Activated naive CD4-positive, alpha-beta T cell treated with anti-CD3 and anti-CD28 coated beads for 36 hours (primary cell): Measurements from ENCODE around the gene PYGL. TPM values are rescaled to one million over a fixed set of nuclear protein-coding genes. Genes with fewer than 3 reads are reported as not detected.
"Not testable (repeated sequence)": the region's sequence is repeated elsewhere in the genome, so short reads cannot be mapped to it uniquely, and the experiment has no call there.

Source experiments
- CTCF ChIA-PET: fragments of 350-600 bp; sonication (Branson Sonifier 250); formaldehyde crosslinking; loops from one replicate; lab custom pipeline; 2021; ENCODE audit warnings: antibody characterized with exemption; lab: Charles Lee
- DNase-seq: peaks from one replicate; pipeline ENCODE4 v3.0.0-alpha.2; 2020
- H3K27ac Mint-ChIP-seq: one replicate; pipeline ENCODE4 v1.8.0; 2021; ENCODE audit warnings: mild to moderate bottlenecking, mixed read lengths
- H3K27me3 Mint-ChIP-seq: one replicate; pipeline ENCODE4 v1.8.0; 2021; ENCODE audit warnings: low read depth, mixed read lengths
- H3K36me3 Mint-ChIP-seq: one replicate; pipeline ENCODE4 v1.8.0; 2021; ENCODE audit warnings: low read depth, mixed read lengths
- H3K4me1 Mint-ChIP-seq: one replicate; pipeline ENCODE4 v1.8.0; 2021; ENCODE audit warnings: low read depth, mixed read lengths
- H3K4me3 Mint-ChIP-seq: one replicate; pipeline ENCODE4 v1.8.0; 2021; ENCODE audit warnings: mild to moderate bottlenecking, moderate library complexity, mixed read lengths
- H3K9me3 Mint-ChIP-seq: one replicate; pipeline ENCODE4 v1.8.0; 2021; ENCODE audit warnings: mixed read lengths
- intact Hi-C: fragments of 100-400 bp; cut with micrococcal nuclease; formaldehyde crosslinking; loops from one replicate; pipeline ENCODE4 v1.15.1; 2023
- total RNA-seq, 2 experiments: library from RNA; stranded (reverse); gene quantifications; one replicate each; pipeline ENCODE4 v1.2.3, GENCODE V29; 2021

PYGL gene
- total RNA-seq, 2 experiments from 2014 or later, result 0.37 to 0.38 TPM

- no peak overlapping the region for H3K27ac Mint-ChIP-seq
- peaks cover 6% of the 10 kb centered on the region for H3K27me3 Mint-ChIP-seq
- no peaks in the 10 kb centered on the region for H3K36me3 Mint-ChIP-seq
- no peaks in the 10 kb centered on the region for H3K9me3 Mint-ChIP-seq
- intact Hi-C loops, result no loop called here
- no peak overlapping the region for H3K4me3 Mint-ChIP-seq
- DNase-seq, result no peak
- CTCF ChIA-PET, result no interaction called here
- peaks cover 2% of the 10 kb centered on the region for H3K4me1 Mint-ChIP-seq
Measured at GRCh38 chr14:50932592-50933495, 11.4 kb downstream of the PYGL start.

- Mint-ChIP-seq H3K4me1 (peaks cover 2% of the 10 kb centered on the region), H3K36me3 (no peaks in the 10 kb centered on the region), H3K27me3 (peaks cover 3% of the 10 kb centered on the region), H3K4me3 (no peak overlapping the region), H3K27ac (no peak overlapping the region), H3K9me3 (no peaks in the 10 kb centered on the region)
- no peak for DNase-seq
- intact Hi-C loops, result no loop called here
- CTCF ChIA-PET, result no interaction called here
Measured at GRCh38 chr14:50932156-50932555, 12.1 kb downstream of the PYGL start.

GRCh38 chr14:50931559-50931958, 12.7 kb downstream of the PYGL start:
- Mint-ChIP-seq H3K27me3 (peaks cover 3% of the 10 kb centered on the region), H3K4me3 (no peak overlapping the region), H3K9me3 (no peaks in the 10 kb centered on the region), H3K36me3 (no peaks in the 10 kb centered on the region), H3K27ac (no peak overlapping the region), H3K4me1 (no peaks in the 10 kb centered on the region)
- no peak for DNase-seq
- CTCF ChIA-PET, result no interaction called here
- intact Hi-C loops, result no loop called here

GRCh38 chr14:50929506-50929905, 14.8 kb downstream of the PYGL start:
- Mint-ChIP-seq H3K27ac (no peak overlapping the region), H3K4me1 (no peaks in the 10 kb centered on the region), H3K27me3 (peaks cover 3% of the 10 kb centered on the region), H3K4me3 (no peak overlapping the region), H3K9me3 (no peaks in the 10 kb centered on the region), H3K36me3 (no peaks in the 10 kb centered on the region)
- CTCF ChIA-PET, result no interaction called here
- intact Hi-C loops, result no loop called here
- no peak for DNase-seq

- H3K9me3 Mint-ChIP-seq, result no peaks in the 10 kb centered on the region
- H3K4me1 Mint-ChIP-seq, result no peaks in the 10 kb centered on the region
- intact Hi-C loops, result no loop called here
- no peak for DNase-seq
- H3K36me3 Mint-ChIP-seq, result no peaks in the 10 kb centered on the region
- no peak overlapping the region for H3K4me3 Mint-ChIP-seq
- CTCF ChIA-PET, result interaction anchor here (0.6 kb wide), 1 partner anchor 163 kb away, joined by 3 read pairs; no protein-coding TSS in a partner anchor
- no peak overlapping the region for H3K27ac Mint-ChIP-seq
- H3K27me3 Mint-ChIP-seq, result peaks cover 3% of the 10 kb centered on the region
Measured at GRCh38 chr14:50928002-50928635, 16.2 kb downstream of the PYGL start.

GRCh38 chr14:50926851-50927386, 17.4 kb downstream of the PYGL start:
- Mint-ChIP-seq H3K27me3 (no peaks in the 10 kb centered on the region), H3K4me1 (no peaks in the 10 kb centered on the region), H3K27ac (no peak overlapping the region), H3K4me3 (no peak overlapping the region), H3K36me3 (no peaks in the 10 kb centered on the region), H3K9me3 (no peaks in the 10 kb centered on the region)
- no peak for DNase-seq
- intact Hi-C loops, result no loop called here
- CTCF ChIA-PET, result interaction anchor here (0.6 kb wide), 1 partner anchor 505 kb away, joined by 3 read pairs; no protein-coding TSS in a partner anchor

- no peak overlapping the region for H3K4me3 Mint-ChIP-seq
- H3K27ac Mint-ChIP-seq, result no peak overlapping the region
- no peak for DNase-seq
- no peaks in the 10 kb centered on the region for H3K27me3 Mint-ChIP-seq
- CTCF ChIA-PET, result interaction anchor here (0.6 kb wide), 1 partner anchor 356 kb away, joined by 4 read pairs; no protein-coding TSS in a partner anchor
- intact Hi-C loops, result no loop called here
- H3K9me3 Mint-ChIP-seq, result no peaks in the 10 kb centered on the region
- H3K36me3 Mint-ChIP-seq, result no peaks in the 10 kb centered on the region
- H3K4me1 Mint-ChIP-seq, result no peaks in the 10 kb centered on the region
Measured at GRCh38 chr14:50924843-50925242, 19.4 kb downstream of the PYGL start.

- Mint-ChIP-seq H3K4me1 (no peaks in the 10 kb centered on the region), H3K27ac (no peak overlapping the region), H3K9me3 (no peaks in the 10 kb centered on the region), H3K27me3 (no peaks in the 10 kb centered on the region), H3K36me3 (no peaks in the 10 kb centered on the region), H3K4me3 (no peak overlapping the region)
- no peak for DNase-seq
- intact Hi-C loops, result no loop called here
- CTCF ChIA-PET, result no interaction called here
Measured at GRCh38 chr14:50924236-50924635, 20.0 kb downstream of the PYGL start.

GRCh38 chr14:50922803-50923202, 21.5 kb downstream of the PYGL start:
- no peak overlapping the region for H3K27ac Mint-ChIP-seq
- H3K4me1 Mint-ChIP-seq, result no peaks in the 10 kb centered on the region
- no peaks in the 10 kb centered on the region for H3K9me3 Mint-ChIP-seq
- peaks cover under 1% of the 10 kb centered on the region for H3K27me3 Mint-ChIP-seq
- no peak for DNase-seq
- no peak overlapping the region for H3K4me3 Mint-ChIP-seq
- intact Hi-C loops, result no loop called here
- CTCF ChIA-PET, result no interaction called here
- H3K36me3 Mint-ChIP-seq, result no peaks in the 10 kb centered on the region

- CTCF ChIA-PET, result interaction anchor here (0.6 kb wide), 2 partner anchors 212 to 300 kb away, joined by 3 to 5 read pairs; no protein-coding TSS in a partner anchor
- intact Hi-C loops, result no loop called here
Measured at GRCh38 chr14:50920482-50921230, 23.6 kb downstream of the PYGL start.

GRCh38 chr14:50919524-50919923, 24.8 kb downstream of the PYGL start:
- CTCF ChIA-PET, H3K27me3 Mint-ChIP-seq, intact Hi-C loops, H3K4me1 Mint-ChIP-seq, DNase-seq, H3K36me3 Mint-ChIP-seq, H3K9me3 Mint-ChIP-seq, H3K4me3 Mint-ChIP-seq, H3K27ac Mint-ChIP-seq: not testable (repeated sequence)

More at GRCh38 chr14:50920482-50921230, 23.6 kb downstream of the PYGL start:
- Mint-ChIP-seq H3K36me3 (no peaks in the 10 kb centered on the region), H3K9me3 (no peaks in the 10 kb centered on the region), H3K4me1 (no peaks in the 10 kb centered on the region), H3K4me3 (no peak overlapping the region), H3K27me3 (peaks cover 2% of the 10 kb centered on the region), H3K27ac (no peak overlapping the region)
- DNase-seq, result no peak

- H3K27me3 Mint-ChIP-seq, result peaks cover 2% of the 10 kb centered on the region
- no peak for DNase-seq
- no peaks in the 10 kb centered on the region for H3K4me1 Mint-ChIP-seq
- CTCF ChIA-PET, result no interaction called here
- no peak overlapping the region for H3K27ac Mint-ChIP-seq
- intact Hi-C loops, result no loop called here
- no peaks in the 10 kb centered on the region for H3K9me3 Mint-ChIP-seq
- no peaks in the 10 kb centered on the region for H3K36me3 Mint-ChIP-seq
- no peak overlapping the region for H3K4me3 Mint-ChIP-seq
Measured at GRCh38 chr14:50917449-50917848, 26.8 kb downstream of the PYGL start.
